Osteocyte (in vitro differentiated cells): Measurements from ENCODE around the gene ELOA. TPM values are rescaled to one million over a fixed set of nuclear protein-coding genes. Genes with fewer than 3 reads are reported as not detected.

Experiments
- DNase-seq: peaks from one replicate; pipeline ENCODE4 v3.0.0; 2021; ENCODE audit warnings: mixed read lengths; ENCODE audit not compliant: unreplicated experiment; ENCODE audit errors: extremely low spot score
- H3K27ac Mint-ChIP-seq: one replicate; pipeline ENCODE4 v1.8.0; 2021; ENCODE audit warnings: mild to moderate bottlenecking, mixed read lengths; ENCODE audit not compliant: unreplicated experiment
- H3K27me3 Mint-ChIP-seq: one replicate; pipeline ENCODE4 v1.8.0; 2021; ENCODE audit warnings: mixed read lengths; ENCODE audit not compliant: unreplicated experiment
- H3K36me3 Mint-ChIP-seq: one replicate; pipeline ENCODE4 v1.8.0; 2021; ENCODE audit warnings: mixed read lengths; ENCODE audit not compliant: unreplicated experiment
- H3K4me1 Mint-ChIP-seq: one replicate; pipeline ENCODE4 v1.8.0; 2021; ENCODE audit warnings: mixed read lengths; ENCODE audit not compliant: unreplicated experiment
- H3K4me3 Mint-ChIP-seq: one replicate; pipeline ENCODE4 v1.8.0; 2021; ENCODE audit warnings: mild to moderate bottlenecking, moderate library complexity, mixed read lengths; ENCODE audit not compliant: unreplicated experiment
- H3K9me3 Mint-ChIP-seq: one replicate; pipeline ENCODE4 v1.8.0; 2021; ENCODE audit warnings: mixed read lengths; ENCODE audit not compliant: unreplicated experiment
- total RNA-seq: library from RNA; stranded (reverse); gene quantifications from 2 replicates; pipeline ENCODE4 v1.2.1, GENCODE V29; 2021
- TF ChIP-seq, protein P1 (sequence below): fragments of 200-600 bp; sonication (generic); IDR thresholded peaks from 2 replicates; pipeline ENCODE4 v1.5.0; 2021; ENCODE audit warnings: antibody characterized with exemption, mild to moderate bottlenecking, moderate library complexity

The ELOA gene
- total RNA-seq, 1 donor from 2014 or later: 47.0 TPM

DNA sequence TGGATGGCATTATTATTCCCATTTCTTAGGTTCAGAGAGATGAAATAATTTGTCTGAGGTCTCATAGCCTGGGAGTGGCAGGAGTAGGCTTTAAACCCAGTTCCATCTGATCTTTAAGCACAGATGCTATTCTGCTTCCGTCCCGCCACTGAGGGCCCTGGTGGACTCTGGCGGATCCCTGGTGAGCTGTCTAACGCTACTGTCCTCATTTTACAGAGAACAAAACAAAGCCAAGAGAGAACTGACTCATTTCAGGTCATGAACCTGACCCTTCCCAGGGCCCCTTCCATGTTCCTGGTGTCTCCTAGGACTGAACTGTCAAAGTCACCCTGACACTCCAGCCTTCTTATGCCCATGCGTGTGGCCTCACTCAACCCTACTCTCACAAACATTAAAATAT is 60.4 kb downstream of the ELOA start:
- peaks cover 15% of the 10 kb centered on the region for H3K4me1 Mint-ChIP-seq
- TF ChIP-seq, protein P1, sequence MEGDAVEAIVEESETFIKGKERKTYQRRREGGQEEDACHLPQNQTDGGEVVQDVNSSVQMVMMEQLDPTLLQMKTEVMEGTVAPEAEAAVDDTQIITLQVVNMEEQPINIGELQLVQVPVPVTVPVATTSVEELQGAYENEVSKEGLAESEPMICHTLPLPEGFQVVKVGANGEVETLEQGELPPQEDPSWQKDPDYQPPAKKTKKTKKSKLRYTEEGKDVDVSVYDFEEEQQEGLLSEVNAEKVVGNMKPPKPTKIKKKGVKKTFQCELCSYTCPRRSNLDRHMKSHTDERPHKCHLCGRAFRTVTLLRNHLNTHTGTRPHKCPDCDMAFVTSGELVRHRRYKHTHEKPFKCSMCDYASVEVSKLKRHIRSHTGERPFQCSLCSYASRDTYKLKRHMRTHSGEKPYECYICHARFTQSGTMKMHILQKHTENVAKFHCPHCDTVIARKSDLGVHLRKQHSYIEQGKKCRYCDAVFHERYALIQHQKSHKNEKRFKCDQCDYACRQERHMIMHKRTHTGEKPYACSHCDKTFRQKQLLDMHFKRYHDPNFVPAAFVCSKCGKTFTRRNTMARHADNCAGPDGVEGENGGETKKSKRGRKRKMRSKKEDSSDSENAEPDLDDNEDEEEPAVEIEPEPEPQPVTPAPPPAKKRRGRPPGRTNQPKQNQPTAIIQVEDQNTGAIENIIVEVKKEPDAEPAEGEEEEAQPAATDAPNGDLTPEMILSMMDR: no peak
- no peak for DNase-seq
- no peaks in the 10 kb centered on the region for H3K9me3 Mint-ChIP-seq
- H3K4me3 Mint-ChIP-seq: no peak overlapping the region
- H3K27ac Mint-ChIP-seq: no peak overlapping the region
- H3K27me3 Mint-ChIP-seq: no peaks in the 10 kb centered on the region
- H3K36me3 Mint-ChIP-seq: peaks cover 29% of the 10 kb centered on the region

DNA sequence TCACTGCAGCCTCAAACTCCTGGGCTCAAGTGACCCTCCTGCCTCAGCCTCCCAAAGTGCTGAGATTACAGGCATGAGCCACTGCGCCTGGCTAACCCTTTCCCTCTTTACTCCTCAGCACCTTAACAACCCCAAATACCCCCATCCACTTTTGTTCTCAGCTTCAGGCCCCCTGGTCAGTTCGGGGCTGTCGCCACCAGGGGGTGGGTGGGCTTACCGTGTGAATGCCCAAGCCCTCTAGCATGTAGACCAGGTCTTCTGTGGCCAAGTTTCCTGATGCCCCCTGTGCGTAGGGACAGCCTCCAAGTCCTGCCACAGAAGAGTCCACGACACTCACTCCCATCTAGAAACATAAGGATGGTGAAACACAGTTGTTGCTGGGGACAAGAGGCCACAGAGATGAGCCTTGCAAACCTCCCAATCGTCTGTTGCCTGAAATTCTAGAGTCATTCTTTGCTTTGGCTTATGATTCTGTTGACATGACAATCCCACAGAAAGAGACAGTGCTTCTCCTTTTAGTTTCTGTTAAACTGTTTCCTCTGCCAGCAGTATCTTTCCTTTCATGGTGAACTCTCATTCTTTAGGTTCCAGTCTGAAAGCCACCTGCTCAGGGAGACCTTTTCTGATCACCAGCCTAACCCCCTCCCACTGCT is 61.0 kb downstream of the ELOA start:
- Mint-ChIP-seq H3K9me3 (no peaks in the 10 kb centered on the region), H3K27me3 (no peaks in the 10 kb centered on the region), H3K4me3 (no peak overlapping the region), H3K36me3 (peaks cover 29% of the 10 kb centered on the region), H3K4me1 (peaks cover 12% of the 10 kb centered on the region), H3K27ac (no peak overlapping the region)
- DNase-seq: no peak
- TF ChIP-seq, protein P1: peak; percentile 25

DNA sequence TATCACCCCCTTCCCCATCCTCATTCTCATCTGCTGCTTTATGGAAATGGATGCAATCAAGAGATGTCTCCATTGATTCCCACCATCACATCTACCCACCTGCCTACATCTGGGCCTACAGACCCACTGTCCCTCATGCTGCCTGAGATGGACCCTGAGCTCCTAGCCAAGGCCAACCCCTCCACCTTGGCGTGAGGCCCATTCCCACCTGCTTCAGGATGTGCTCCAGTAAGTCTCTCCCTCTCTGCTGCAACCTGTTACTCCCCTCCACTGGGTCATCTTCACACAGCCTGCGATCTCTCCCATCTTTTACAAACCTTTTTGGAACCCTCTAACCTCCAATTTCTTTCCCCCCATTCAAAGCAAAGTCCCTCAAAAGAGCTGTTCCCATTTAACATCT is 61.8 kb downstream of the ELOA start:
- no peak for DNase-seq
- Mint-ChIP-seq H3K36me3 (peaks cover 29% of the 10 kb centered on the region), H3K27me3 (no peaks in the 10 kb centered on the region), H3K4me1 (peaks cover 8% of the 10 kb centered on the region), H3K27ac (no peak overlapping the region), H3K4me3 (no peak overlapping the region), H3K9me3 (no peaks in the 10 kb centered on the region)
- TF ChIP-seq, protein P1: no peak

DNA sequence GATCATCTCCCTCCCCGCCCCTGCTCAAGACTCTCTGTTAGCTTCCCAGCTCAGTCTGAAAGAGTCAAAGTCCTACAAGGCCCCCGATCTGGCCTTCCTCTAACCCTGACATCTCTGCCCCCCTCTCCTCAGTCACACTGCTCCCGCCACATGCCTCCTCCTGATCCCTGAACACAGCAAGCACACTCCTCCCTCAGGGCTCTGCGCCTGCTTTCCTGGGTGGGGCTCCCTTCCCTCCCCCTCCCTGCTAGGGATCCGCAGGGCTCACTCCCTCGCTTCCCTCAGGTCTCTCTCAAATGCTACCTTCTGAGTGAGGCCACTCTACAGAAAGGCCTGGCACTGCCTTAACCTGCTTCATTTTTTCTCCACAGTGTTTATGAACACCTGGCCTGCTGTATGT is 63.0 kb downstream of the ELOA start:
- TF ChIP-seq, protein P1: no peak
- Mint-ChIP-seq H3K4me3 (no peak overlapping the region), H3K9me3 (no peaks in the 10 kb centered on the region), H3K27ac (no peak overlapping the region), H3K36me3 (peaks cover 37% of the 10 kb centered on the region), H3K4me1 (peaks cover 5% of the 10 kb centered on the region), H3K27me3 (no peaks in the 10 kb centered on the region)
- DNase-seq: no peak

DNA sequence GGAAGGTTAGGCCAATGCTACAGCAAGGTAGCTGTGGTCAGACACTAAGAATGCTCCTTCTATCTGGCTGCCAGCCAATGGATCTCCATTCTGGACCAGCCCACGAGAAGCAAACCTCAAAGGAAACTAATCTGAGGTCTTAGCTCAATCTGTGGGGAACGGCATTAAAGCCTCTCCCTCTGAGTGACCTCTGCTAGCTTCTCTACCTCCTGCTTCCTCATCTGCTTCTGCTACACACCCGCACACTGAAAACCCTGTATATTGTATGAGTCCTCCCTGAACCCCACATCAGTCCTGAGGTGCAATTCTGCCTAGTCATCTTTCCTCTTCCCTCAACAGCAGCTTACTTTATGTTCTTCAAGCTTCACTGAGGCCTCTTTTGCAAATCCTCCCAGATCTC is 64.2 kb downstream of the ELOA start:
- H3K4me1 Mint-ChIP-seq: no peaks in the 10 kb centered on the region
- TF ChIP-seq, protein P1: no peak
- H3K4me3 Mint-ChIP-seq: no peak overlapping the region
- no peaks in the 10 kb centered on the region for H3K9me3 Mint-ChIP-seq
- H3K27ac Mint-ChIP-seq: no peak overlapping the region
- peaks cover 42% of the 10 kb centered on the region for H3K36me3 Mint-ChIP-seq
- DNase-seq: no peak
- H3K27me3 Mint-ChIP-seq: no peaks in the 10 kb centered on the region
